Caco-2 (cell line): ENCODE results near the gene PPME1. TPM values are rescaled to one million over a fixed set of nuclear protein-coding genes. Genes with fewer than 3 reads are reported as not detected.

Source experiments
- BruUV-seq: library from RNA; stranded (reverse); fragments of 400-500 nt; replicated peaks from 2 replicates; lab custom pipeline; 2021; lab: Mats Ljungman, UMichigan
- CTCF ChIA-PET: fragments of 300-600 bp; sonication (Branson Sonifier 250); formaldehyde crosslinking; loops from one replicate; lab custom pipeline; 2022; ENCODE audit warnings: antibody characterized with exemption; lab: Charles Lee
- POLR2A ChIA-PET: fragments of 300-600 bp; sonication (Branson Sonifier 250); formaldehyde crosslinking; loops from one replicate; lab custom pipeline; 2022; ENCODE audit warnings: antibody characterized with exemption; lab: Charles Lee
- DNase-seq, 2 experiments: peaks; one replicate each; pipeline versions ENCODE4 v3.0.0 to v3.0.0-alpha.2; 2020 to 2022
- H3K27me3 ChIP-seq: replicated peaks from 2 replicates; pipeline ENCODE4 v1.6.0; 2011; ENCODE audit warnings: low read length; ENCODE audit not compliant: control insufficient read depth, insufficient read depth
- H3K36me3 ChIP-seq: 2 replicates; pipeline ENCODE4 v1.5.1; 2011; ENCODE audit warnings: low read length; ENCODE audit not compliant: control insufficient read depth, insufficient read depth
- H3K4me1 ChIP-seq: fragments of 250-450 bp; sonication (Bioruptor Pico); 2 replicates; pipeline ENCODE4 v1.5.1; 2020; ENCODE audit warnings: mild to moderate bottlenecking
- H3K4me3 ChIP-seq: 2 replicates; pipeline ENCODE4 v1.5.1; 2011; ENCODE audit warnings: low read depth, mild to moderate bottlenecking, control low read depth, low read length
- H3K9me3 ChIP-seq: fragments of 250-450 bp; sonication (Bioruptor Pico); 2 replicates; pipeline ENCODE4 v1.5.1; 2020; ENCODE audit warnings: mild to moderate bottlenecking, moderate library complexity
- H3K27ac Mint-ChIP-seq: one replicate; pipeline ENCODE4 v1.8.0; 2022; ENCODE audit warnings: mixed read lengths; ENCODE audit not compliant: unreplicated experiment
- H3K27me3 Mint-ChIP-seq: one replicate; pipeline ENCODE4 v1.8.0; 2022; ENCODE audit warnings: mixed read lengths; ENCODE audit not compliant: insufficient read depth, unreplicated experiment
- H3K36me3 Mint-ChIP-seq: one replicate; pipeline ENCODE4 v1.8.0; 2022; ENCODE audit warnings: mild to moderate bottlenecking, mixed read lengths; ENCODE audit not compliant: insufficient read depth, unreplicated experiment
- H3K4me1 Mint-ChIP-seq: one replicate; pipeline ENCODE4 v1.8.0; 2022; ENCODE audit warnings: low read depth, mixed read lengths; ENCODE audit not compliant: unreplicated experiment
- H3K4me3 Mint-ChIP-seq: one replicate; pipeline ENCODE4 v1.8.0; 2022; ENCODE audit warnings: mild to moderate bottlenecking, moderate library complexity, mixed read lengths; ENCODE audit not compliant: unreplicated experiment
- H3K9me3 Mint-ChIP-seq: one replicate; pipeline ENCODE4 v1.8.0; 2022; ENCODE audit warnings: mixed read lengths; ENCODE audit not compliant: unreplicated experiment
- CTCF ChIP-seq, 2 experiments: fragments of 200-600 bp in 1 of 2; IDR thresholded peaks; 1 replicate in 1 of 2; 2 replicates in 1 of 2; pipeline versions ENCODE4 v1.5.1 to v1.8.0; 2011 to 2022; ENCODE audit warnings: antibody characterized with exemption in 1 of 2, control low read depth in 1 of 2, inconsistent platforms in 1 of 2, low read depth in 1 of 2, low read length in 1 of 2, mild to moderate bottlenecking in 1 of 2, moderate library complexity in 1 of 2; ENCODE audit not compliant: insufficient read depth in 1 of 2, severe bottlenecking in 1 of 2, unreplicated experiment in 1 of 2
- intact Hi-C: fragments of 100-400 bp; cut with micrococcal nuclease; formaldehyde crosslinking; loops from one replicate; pipeline ENCODE4 v1.10.0; 2022; ENCODE audit not compliant: unreplicated experiment
- total RNA-seq: library from RNA; stranded (reverse); gene quantifications from 2 replicates; pipeline ENCODE4 v1.2.3, GENCODE V29; 2022

The PPME1 gene
- total RNA-seq, 1 experiment from 2014 or later = 109 TPM

GRCh38 chr11:74268456-74268855, 97.4 kb downstream of the PPME1 start:
- H3K36me3 Mint-ChIP-seq = no peaks in the 10 kb centered on the region
- BruUV-seq = no TSS peak
- no peaks in the 10 kb centered on the region for H3K27me3 Mint-ChIP-seq
- no peak overlapping the region for H3K27ac Mint-ChIP-seq
- Histone ChIP-seq H3K27me3 (peaks cover 1% of the 10 kb centered on the region; the same call in 1 of the 2 replicates), H3K9me3 (no peaks in the 10 kb centered on the region), H3K36me3 (no peaks in the 10 kb centered on the region), H3K4me1 (peaks cover 23% of the 10 kb centered on the region), H3K4me3 (no peak overlapping the region)
- H3K4me1 Mint-ChIP-seq = peaks cover 20% of the 10 kb centered on the region
- CTCF ChIA-PET = interaction anchor here (1.3 to 2.1 kb wide), 3 partner anchors 13 to 181 kb away, joined by 3 to 10 read pairs (median 4); no protein-coding TSS in a partner anchor
- POLR2A ChIA-PET = no interaction called here
- no peaks in the 10 kb centered on the region for H3K9me3 Mint-ChIP-seq
- no peak for TF ChIP-seq CTCF (IDR thresholded peaks at IDR 0.05; ENCODE audit: insufficient read depth in 1 of 2, low read depth in 1 of 2, low read length in 1 of 2, severe bottlenecking in 1 of 2, unreplicated experiment in 1 of 2)
- H3K4me3 Mint-ChIP-seq = no peak overlapping the region
- intact Hi-C loops = no loop called here
- no peak for DNase-seq

- H3K9me3 Mint-ChIP-seq = no peaks in the 10 kb centered on the region
- no TSS peak for BruUV-seq
- H3K9me3 ChIP-seq = no peaks in the 10 kb centered on the region
- H3K36me3 Mint-ChIP-seq = no peaks in the 10 kb centered on the region
- H3K27ac Mint-ChIP-seq = no peak overlapping the region
- H3K27me3 ChIP-seq = peaks cover 1% of the 10 kb centered on the region; the same call in 1 of the 2 replicates
- H3K36me3 ChIP-seq = no peaks in the 10 kb centered on the region
- no peak for DNase-seq
- peaks cover 22% of the 10 kb centered on the region for H3K4me1 ChIP-seq
- no peak for TF ChIP-seq CTCF (IDR thresholded peaks at IDR 0.05; ENCODE audit: insufficient read depth in 1 of 2, low read depth in 1 of 2, low read length in 1 of 2, severe bottlenecking in 1 of 2, unreplicated experiment in 1 of 2)
- no peak overlapping the region for H3K4me3 ChIP-seq
- H3K4me3 Mint-ChIP-seq = no peak overlapping the region
- POLR2A ChIA-PET = no interaction called here
- intact Hi-C loops = no loop called here
- H3K4me1 Mint-ChIP-seq = peaks cover 20% of the 10 kb centered on the region
- CTCF ChIA-PET = interaction anchor here (0.6 to 2.1 kb wide), 4 partner anchors 13 to 766 kb away, joined by 3 to 10 read pairs (median 4); no protein-coding TSS in a partner anchor
- no peaks in the 10 kb centered on the region for H3K27me3 Mint-ChIP-seq
Measured at GRCh38 chr11:74269161-74269811, 98.2 kb downstream of the PPME1 start.

- ChIA-PET CTCF (no interaction called here), POLR2A (no interaction called here)
- H3K27me3 Mint-ChIP-seq = no peaks in the 10 kb centered on the region
- Histone ChIP-seq H3K27me3 (peaks cover 1% of the 10 kb centered on the region; the same call in 1 of the 2 replicates), H3K36me3 (no peaks in the 10 kb centered on the region), H3K4me3 (no peak overlapping the region), H3K9me3 (no peaks in the 10 kb centered on the region), H3K4me1 (peaks cover 7% of the 10 kb centered on the region; the same call in 1 of the 2 replicates)
- peaks cover 6% of the 10 kb centered on the region for H3K4me1 Mint-ChIP-seq
- no peak for DNase-seq
- no peaks in the 10 kb centered on the region for H3K9me3 Mint-ChIP-seq
- TF ChIP-seq CTCF (IDR thresholded peaks at IDR 0.05; ENCODE audit: insufficient read depth in 1 of 2, low read depth in 1 of 2, low read length in 1 of 2, severe bottlenecking in 1 of 2, unreplicated experiment in 1 of 2) = no peak
- no peaks in the 10 kb centered on the region for H3K36me3 Mint-ChIP-seq
- BruUV-seq = no TSS peak
- no peak overlapping the region for H3K27ac Mint-ChIP-seq
- H3K4me3 Mint-ChIP-seq = no peak overlapping the region
- intact Hi-C loops = no loop called here
Measured at GRCh38 chr11:74272276-74272675, 101.2 kb downstream of the PPME1 start.
